IPS-NIHi11 (cell line): Measurements from ENCODE around the gene CEP290.
"Not testable (repeated sequence)": the region's sequence is repeated elsewhere in the genome, so short reads cannot be mapped to it uniquely, and the experiment has no call there.

Experiments used
- DNase-seq: peaks from one replicate; pipeline ENCODE4 v3.0.0; 2012; ENCODE audit warnings: mixed read lengths, low spot score

Gene CEP290

GRCh38 chr12:88056571-88056970, 85.3 kb downstream of the CEP290 start:
- no peak for DNase-seq

GRCh38 chr12:88052686-88053085, 89.2 kb downstream of the CEP290 start:
- DNase-seq, result peak; percentile 29

- no peak for DNase-seq
These were observed 97.9 kb downstream of the CEP290 start for GRCh38 chr12:88044035-88044434.

- no peak for DNase-seq
These were observed 104.1 kb downstream of the CEP290 start for GRCh38 chr12:88037770-88038169.

- DNase-seq, result no peak
These were observed 105.4 kb downstream of the CEP290 start for GRCh38 chr12:88036353-88036965.

- DNase-seq, result no peak
These were observed 106.0 kb downstream of the CEP290 start for GRCh38 chr12:88035907-88036289.

GRCh38 chr12:88035271-88035906, 106.5 kb downstream of the CEP290 start:
- DNase-seq, result peak; percentile 88

GRCh38 chr12:88031161-88031560, 110.7 kb downstream of the CEP290 start:
- DNase-seq, result not testable (repeated sequence)

- no peak for DNase-seq
These were observed 112.7 kb downstream of the CEP290 start, which contains the start of gene C12orf50 for GRCh38 chr12:88029093-88029665. Gene C12orf50 (minus strand): TSS chr12:88029401. CDS start chr12:88026962, 2,439 bp downstream.

GRCh38 chr12:88026196-88026595, 115.7 kb downstream of the CEP290 start:
- DNase-seq, result no peak

- DNase-seq, result no peak
These were observed 123.9 kb downstream of the CEP290 start for GRCh38 chr12:88017964-88018363.

- DNase-seq, result no peak
These were observed 126.1 kb downstream of the CEP290 start for GRCh38 chr12:88015825-88016224.

- DNase-seq, result no peak
These were observed 130.1 kb downstream of the CEP290 start for GRCh38 chr12:88011755-88012154.

- no peak for DNase-seq
These were observed 135.5 kb downstream of the CEP290 start for GRCh38 chr12:88006351-88006750.

- DNase-seq, result no peak
These were observed 140.6 kb downstream of the CEP290 start for GRCh38 chr12:88001327-88001726.
